NCI-H1092 (cell line): ENCODE measurements around the gene MMP17.
"Not testable (repeated sequence)": the region's sequence is repeated elsewhere in the genome, so short reads cannot be mapped to it uniquely, and the experiment has no call there.

Experiments
- DNase-seq: peaks from one replicate; lab custom pipeline; 2025; lab: John Stamatoyannopoulos, UW

Gene MMP17

DNA sequence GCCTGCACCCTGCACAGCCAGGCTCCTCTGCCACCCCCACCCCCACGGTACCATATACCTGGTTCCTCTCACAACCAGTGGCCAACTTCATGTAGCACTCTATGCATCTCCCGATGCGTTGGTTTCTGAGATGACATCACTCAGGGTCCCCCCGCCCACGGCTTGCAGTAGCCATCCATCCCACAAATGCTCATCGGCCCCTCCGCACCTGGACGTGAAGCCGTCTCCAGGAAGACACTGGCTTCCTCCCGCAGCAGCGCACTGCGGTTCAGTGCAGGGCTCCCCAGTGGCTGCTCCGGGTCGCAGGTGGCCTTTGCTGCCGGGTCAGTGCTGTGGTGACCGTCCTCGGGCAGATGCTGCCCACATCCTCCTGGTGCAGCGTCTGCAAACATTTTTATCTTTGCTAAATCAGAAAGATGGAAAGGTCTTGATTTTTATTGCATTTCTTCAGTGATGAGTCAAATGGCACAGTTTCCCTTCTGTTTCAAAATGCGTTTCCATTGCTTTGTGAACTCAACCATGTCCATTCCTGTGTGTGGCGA, 27.5 kb upstream of the MMP17 start:
- DNase-seq = no peak

DNA sequence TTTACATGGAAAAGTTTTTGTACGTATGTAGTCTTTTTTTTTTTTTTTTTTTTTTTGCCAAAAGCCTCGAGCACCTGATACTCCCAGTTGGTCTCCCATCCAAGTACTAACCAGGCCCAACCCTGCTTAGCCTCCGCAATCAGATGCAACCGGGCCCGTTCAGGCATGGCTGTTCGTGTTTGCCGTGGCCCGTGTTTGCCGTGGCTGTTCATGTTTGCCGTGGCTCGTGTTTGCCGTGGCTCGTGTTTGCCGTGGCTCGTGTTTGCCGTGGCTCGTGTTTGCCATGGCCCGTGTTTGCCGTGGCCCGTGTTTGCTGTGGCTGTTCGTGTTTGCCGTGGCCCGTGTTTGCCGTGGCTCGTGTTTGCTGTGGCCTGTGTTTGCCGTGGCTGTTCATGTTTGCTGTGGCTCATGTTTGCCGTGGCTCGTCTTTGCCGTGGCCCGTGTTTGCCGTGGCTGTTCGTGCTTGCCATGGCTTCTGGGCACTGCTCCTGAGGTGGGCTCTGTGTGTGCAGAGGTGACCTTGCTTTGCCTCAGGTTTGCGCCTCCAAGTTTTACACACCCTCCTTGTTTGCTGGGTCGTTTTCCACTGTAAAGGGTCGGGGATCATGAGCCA, 26.8 kb upstream of the MMP17 start:
- DNase-seq = no peak

DNA sequence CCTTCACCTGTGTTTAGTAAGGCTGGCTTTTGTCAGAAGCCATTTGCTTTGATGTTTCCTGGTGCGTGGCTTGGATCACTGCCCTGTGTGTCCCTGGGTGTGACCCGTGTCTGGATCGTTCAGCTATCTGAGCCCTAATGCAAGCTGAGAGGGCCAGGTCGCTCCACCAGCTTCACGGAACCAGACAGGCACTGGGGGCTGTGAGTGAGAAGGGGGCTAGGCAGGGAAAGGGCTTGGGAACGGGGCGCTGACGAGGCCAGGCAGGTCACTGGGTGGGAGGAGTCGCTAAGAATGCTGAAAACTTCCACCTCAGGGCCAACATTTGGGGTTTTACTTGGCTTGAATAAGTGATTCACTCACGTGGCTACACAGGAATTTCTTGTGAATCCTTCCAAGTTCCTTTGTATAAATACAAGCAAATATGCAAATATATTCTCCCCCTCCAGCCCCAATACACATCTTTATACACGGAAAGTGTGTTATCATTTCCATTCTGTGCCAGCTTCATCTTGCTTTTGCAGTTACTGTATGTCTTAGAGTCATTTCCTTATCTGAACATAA, 24.2 kb upstream of the MMP17 start:
- DNase-seq = no peak

DNA sequence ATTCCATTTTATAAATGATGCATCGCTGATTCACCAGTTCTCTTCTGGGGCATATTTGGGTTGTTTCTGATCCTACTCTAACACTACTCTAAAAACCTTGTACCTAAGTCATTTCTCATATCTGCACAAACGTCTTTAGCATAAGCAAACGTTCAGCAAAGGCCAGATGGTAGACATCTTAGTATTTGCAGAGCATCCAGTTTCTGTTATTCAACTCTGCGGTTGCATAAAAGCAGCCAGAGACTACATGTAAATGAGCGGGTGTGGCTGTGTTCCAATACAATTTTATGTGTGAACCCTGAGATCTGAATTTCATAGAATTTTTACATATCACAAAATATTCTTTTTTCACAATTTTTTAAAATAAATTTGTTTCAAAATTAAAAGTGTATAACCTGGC, 22.8 kb upstream of the MMP17 start:
- no peak for DNase-seq

DNA sequence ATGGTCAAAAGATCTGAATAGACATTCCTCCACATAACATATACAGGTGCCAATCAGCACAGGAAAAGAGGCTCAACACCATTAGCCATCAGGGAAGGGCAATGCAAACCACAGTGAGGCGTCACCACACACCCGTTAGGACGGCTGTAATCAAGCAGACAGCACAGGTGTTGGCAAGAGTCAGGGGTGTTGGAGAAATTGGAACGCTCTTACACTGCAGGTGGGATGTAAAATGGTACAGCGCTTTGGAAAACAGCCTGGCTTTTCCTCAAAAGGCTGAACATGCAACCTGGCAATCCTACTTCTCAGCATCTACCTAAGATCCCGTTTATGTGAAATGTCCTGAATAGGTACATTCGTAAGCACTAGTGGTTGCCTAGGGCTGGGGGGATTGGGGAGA, 21.5 kb upstream of the MMP17 start:
- DNase-seq = no peak

DNA sequence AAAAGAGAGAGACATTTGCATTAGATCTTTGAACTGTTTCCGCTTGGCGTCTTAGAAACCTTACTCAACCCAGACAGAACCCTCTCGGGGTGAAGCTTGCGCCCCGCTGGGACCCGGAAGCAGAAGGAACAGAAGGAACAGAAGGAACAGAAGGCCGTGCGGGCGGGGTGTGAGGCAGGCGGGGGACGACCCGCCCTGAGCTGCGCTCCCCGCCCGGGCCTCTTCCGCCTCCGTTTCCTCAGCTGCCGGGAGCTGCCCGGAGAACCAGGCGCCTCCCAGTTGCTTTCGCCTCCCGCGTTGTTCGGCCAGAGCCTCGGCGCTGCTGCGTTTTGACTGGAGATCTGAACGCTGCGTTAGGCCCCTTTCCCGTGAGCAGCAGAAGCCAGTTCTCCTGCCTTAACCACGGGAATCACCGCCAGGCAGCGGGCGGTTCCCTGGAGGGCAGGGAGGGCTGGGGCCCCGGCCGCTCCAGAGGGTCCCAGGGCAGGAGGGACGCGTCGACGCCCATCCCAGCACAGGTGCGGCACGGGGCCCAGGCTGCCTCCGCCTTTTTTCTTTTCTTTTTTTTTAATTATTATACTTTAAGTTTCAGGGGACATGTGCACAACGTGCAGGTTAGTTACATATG, 19.3 kb upstream of the MMP17 start:
- DNase-seq = no peak

DNA sequence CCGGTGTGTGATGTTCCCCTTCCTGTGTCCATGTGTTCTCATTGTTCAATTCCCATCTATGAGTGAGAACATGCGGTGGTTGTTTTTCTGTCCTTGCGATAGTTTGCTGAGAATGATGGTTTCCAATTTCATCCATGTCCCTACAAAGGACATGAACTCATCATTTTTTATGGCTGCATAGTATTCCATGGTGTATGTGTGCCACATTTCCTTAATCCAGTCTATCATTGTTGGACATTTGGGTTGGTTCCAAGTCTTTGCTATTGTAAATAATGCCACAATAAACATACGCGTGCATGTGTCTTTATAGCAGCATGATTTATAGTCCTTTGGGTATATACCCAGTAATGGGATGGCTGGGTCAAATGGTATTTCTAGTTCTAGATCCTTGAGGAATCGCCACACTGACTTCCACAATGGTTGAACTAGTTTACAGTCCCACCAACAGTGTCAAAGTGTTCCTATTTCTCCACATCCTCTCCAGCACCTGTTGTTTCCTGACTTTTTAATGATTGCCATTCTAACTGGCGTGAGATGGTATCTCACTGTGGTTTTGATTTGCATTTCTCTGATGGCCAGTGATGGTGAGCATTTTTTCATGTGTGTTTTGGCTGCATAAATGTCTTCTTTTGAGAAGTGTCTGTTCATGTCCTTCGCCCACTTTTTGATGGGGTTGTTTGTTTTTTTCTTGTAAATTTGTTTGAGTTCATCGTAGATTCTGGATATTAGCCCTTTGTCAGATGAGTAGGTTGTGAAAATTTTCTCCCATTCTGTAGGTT, 18.5 kb upstream of the MMP17 start:
- not testable (repeated sequence) for DNase-seq

DNA sequence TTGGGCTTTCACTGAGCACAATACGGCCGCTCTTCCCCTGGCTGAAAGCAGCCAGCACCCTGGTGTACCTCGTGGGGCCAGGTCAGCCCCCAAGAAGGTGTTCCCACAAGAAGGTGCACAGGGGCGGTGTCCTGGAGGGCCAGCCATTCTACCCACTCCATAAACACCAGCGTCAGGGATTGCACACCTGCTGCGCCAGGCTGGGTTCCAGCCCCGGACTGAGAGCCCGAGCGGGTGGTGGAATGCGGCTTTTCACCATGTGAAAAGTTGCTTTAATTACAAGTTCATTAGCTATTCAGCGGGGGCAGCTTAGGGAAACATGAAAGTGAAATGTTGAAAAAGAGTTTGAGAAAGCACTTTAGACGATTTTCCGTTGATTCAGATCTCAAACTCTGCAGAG, 17.5 kb upstream of the MMP17 start:
- no peak for DNase-seq

DNA sequence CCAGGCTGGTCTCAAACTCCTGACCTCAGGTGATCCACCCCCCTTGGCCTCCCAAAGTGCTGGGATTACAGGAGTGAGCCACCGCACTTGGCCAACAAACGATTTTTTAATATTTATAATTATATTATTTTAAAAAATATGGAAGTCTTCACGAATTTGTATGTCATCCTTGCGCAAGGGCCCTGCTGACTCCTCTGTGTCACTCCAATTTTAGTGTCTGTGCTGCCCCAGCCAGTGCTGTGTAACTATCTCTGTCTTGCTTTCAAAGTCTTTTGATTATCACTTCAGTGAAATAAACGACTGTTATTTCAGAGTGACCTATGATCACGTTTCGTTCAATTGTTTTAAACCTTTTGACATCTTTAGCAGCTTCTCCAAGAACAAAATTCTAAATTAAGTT, 13.1 kb upstream of the MMP17 start:
- DNase-seq = no peak

DNA sequence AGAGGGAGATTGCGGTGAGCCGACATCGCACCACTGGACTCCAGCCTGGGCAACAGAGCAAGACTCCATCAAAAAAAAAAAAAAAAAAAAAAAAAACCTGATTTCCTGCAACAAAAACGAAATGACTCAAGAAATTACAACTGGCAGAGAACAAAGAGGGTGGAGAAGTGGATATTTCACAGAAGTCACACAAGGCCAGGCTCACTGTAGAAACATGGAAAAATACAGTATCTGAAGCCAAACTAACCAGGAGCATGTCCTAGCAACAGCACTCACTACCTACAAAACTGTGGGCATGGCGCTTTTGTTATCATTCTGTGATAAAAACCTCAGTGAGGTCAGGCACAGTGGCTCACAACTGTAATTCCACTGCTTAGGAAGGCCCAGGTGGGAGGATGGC, 11.7 kb upstream of the MMP17 start:
- DNase-seq = no peak

DNA sequence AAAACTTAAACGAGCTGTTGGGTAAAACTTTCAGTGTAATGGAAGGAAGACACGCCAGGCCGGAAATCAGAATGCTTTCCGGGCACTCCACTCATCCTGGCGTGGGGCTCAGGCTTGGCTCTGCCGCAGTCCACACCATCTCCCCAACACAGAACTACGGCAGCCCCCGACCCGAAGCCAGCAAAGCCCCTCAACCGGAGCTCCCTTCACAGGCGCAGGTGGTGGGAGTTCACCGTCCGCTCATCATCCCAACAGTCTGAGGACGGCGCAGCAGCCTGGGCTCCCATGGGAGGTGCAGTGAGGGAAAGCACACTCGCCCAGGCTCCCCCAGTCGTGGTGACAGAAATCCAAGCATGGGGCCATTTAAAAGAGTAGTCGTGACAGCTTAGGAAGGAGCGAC, 11.0 kb upstream of the MMP17 start:
- no peak for DNase-seq

DNA sequence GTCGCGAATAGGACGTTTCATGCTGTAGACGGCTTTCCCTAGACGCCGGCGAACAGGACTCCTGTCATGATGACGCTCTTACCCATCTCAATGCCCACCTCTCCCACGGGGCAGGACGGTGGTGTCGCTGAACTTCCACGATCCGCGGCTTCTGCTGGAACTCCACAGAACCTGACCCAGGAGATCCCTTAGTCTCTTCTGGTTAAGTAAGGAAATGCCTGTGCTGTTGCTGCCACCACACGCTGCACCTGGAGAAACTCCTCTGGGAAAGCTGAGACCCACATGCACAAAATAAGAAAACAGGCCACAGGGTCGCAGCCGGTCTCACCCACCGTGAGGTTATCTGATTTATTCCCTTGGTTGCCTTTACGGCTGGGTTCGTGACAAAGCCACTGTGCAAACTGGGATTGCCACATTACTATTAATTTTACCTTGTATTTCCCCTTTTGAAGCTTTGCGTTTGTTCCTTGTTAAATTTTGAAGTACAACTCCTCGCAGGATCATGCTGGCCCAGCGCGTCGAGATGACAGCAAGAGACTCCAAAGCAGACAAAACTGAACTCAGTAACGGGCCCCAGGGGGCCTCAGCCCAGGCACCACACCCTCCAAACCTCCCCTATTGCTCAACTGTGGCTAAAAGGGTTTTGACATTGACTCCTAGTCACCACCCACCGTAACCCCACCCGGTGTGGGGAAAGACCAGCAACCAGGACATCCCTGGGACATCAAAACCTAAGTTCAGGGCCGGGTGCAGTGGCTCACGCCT, 9.2 kb upstream of the MMP17 start:
- no peak for DNase-seq

DNA sequence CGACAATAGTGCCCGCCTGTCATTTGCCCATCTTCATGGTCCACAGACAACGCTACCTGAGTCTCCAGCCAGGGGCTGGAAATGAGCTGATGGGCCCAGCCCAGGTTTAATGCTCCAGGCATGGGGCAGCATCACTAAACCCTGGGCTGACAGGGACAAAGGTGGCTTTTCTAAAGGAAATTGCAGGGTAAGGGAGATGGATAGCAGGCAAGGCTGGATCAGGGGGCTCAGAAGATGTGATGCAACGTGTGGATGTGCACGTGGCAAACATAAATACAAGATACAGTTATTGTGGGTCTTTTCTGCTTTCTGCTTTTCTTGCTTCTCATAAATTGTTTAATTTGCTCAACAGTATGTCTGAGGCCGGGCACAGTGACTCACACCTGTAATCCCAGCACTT, 3.7 kb upstream of the MMP17 start:
- DNase-seq = no peak

DNA sequence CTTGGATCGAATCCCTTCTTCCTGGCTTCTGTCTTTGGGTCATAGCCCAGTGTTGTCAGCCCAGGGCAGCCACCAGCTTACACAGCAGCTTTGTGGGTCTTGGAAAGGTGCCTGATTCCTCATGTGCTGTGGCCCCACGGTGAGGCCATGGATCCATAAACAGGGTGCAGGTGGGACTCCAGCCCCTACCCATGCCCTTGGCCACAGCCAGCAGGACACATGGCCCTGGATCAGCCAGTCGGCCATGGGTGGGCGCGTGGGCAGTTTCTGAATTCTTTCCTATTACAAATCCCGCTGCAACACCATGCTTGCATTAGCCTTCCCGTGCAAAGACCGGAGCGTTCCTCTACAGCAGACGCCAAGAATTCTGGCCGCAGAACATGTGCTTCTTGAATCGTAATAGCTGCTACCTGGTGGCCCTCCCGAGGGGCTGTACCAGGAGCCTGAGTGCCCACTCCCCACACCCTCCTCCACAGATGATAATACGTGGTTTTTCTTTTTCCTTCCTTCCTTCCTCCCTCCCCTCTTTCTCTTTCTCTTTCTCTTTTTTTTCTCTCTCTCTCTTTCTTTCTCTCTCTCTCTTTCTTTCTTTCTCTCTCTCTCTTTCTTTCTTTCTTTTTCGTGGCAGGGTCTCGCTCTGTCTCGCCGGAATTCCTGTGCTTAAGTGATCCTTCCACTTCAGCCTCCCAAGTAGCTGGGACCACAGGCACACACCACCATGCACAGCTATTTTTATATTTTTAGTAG, 2.9 kb upstream of the MMP17 start:
- no peak for DNase-seq

DNA sequence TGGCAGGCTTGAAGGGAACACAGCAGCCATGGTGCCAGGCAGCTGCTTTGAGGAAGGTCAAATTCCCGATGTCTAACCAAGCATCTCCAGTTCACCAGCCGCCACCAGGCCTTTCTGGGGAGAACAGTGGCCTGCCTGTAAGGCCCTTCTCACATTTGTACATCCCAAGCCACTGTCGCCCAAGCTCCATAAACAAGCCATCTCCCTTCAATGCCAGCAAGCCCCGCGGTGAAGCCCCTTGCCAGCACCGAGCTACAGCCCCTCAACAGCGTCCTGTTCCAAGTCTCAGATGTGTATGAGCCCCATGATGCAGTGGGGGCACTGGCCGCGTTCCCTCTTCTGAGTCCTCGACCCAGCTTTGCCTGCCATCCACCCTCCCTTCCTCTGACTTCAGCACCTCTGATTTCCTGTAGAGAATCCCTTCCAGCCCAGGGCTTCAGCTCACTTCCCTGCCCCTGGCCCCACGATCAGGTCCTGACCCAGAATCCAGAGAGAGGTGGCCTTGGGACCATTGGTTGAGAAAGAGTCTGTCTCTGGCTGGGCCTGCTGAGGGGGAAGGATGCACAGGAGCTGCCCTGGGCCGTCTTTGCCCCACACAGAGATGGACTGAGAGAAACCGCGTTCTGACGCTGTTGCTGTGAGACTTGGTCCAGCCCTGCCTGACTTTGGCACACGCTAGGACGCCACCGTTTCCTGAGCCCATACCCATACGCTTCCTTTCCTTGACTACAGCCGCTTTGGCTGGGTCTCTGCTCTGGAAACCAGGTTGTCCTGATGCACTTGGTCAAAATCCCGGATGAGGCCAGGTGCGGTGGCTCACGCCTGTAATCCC, 1.9 kb upstream of the MMP17 start:
- DNase-seq = no peak

DNA sequence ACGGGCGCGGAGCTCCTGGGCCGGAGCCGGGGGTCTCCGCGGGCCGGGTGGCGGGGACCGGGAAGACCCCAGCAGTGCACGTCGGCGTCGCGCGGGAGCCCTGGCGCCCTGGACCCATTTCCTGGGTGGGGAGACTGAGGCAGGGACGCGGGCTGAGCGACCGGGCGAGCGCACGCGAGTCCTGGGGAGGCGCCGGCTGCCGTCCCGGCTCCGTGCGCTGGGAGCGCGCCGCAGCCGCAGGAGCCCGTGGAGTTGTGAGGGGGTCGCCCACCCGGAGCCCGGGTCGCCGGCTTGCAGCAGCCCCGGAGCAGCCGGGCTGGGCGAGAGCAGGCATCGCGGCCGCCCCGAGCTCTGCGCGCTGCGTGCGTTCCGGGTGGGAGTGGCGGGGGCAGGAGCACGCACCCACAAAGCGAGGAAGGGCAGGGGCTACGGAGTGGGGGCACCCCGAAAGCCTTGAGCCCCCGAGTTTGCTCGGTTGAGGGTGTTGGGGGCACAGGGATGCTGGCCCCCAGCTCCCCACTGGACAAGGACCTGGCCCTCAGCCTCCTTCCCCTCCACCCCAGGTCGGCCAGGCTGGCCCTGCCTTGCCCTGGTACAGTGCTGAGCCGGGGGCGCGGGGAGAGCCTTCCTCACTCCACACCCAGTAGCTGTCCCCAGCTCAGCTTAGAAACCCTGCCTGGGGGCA, 620 bp downstream of the MMP17 start:
- no peak for DNase-seq

DNA sequence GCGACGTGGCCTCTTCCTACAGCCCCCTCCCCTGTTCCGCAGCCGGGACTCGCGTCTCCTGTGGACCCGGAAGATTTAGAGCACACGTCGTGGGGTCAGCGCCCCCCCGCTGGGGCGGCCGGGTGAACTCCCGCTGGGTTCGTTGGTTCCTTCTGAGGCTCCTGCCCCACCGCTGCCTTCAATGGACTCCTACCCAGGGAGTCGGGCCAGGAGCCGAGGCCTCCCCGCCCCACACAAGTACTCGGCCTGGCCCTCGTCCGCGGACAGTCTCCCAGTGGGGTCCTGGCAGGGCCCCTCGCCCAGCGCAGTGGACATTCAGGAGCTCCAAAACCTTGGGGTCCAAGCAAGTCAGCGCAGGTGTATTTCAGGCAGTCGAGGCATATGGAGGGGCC, 1.2 kb downstream of the MMP17 start:
- no peak for DNase-seq

DNA sequence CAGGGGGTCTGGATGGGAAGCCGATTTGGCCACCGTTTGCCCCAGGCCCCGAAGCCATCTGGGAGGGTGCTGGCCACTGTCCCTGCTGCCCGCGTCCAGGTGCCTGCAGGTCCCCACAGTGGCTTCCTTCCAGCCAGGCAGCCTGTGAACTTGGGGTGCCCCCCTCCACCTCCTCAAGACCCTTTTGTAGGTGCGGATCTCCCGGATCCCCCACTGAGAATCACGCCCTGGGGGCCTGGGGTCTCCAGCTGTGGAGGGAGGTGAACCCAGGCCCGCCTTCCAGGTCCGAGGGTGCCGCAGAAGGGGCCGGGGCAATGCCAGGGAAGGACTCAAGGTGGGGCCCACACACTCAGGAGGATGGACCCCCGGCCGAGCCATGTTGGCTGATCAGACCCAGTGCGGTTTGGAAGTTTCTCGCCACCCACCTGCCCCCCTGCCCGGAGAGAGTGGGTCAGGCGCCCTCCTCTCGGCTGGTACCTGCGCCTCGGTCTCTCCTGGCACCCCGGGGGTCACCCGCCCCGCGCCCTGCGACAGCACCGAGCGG, 1.7 kb downstream of the MMP17 start:
- no peak for DNase-seq

DNA sequence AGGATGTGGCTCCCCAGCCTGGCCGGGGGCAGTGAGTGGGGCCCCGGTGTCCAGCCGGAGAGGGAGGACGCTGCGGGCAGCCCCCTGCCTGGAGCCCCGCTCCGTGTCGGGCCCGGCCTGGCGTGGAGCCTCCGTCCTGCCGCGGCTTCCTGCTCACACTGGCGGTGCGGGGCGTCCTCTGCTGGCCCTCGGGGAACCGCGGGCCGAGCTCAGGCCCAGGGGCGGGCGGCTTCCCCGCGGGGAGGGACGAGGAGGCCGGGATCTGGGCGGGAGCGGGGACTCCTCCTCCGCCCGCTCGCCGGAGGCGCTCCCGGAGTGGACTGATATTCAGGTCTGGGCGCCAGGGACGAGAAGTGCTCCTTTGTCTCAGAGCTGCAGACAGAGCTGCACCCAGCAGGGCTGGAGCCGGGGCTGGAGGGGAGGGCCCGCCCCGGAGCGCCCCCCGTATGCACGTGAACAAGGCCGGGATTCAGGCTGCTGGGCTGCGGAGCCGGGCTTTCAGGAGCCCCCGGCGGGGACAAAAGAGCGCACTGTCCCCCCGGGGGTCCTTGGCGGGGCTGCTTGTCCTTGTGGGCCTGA, 2.2 kb downstream of the MMP17 start:
- peak; percentile 73 for DNase-seq
